ENCODE measurements around the gene GIPR. TPM values are rescaled to one million over a fixed set of nuclear protein-coding genes. Genes with fewer than 3 reads are reported as not detected.

The GIPR gene
- total RNA-seq, 1 donor from 2014 or later: not detected

Small RNAs within 50 kb of the gene (small RNA-seq; reads per million reads assigned to genes)
- not detected for gene MIR642A (ENCODE audit: low replicate concordance)
- gene RN7SL836P (ENCODE audit: low replicate concordance): not detected

Other genes starting within 250 kb of the GIPR start
- 89.4 TPM for gene ERCC1, start 244.3 kb upstream of the GIPR start, total RNA-seq
- 5.0 TPM for gene FOSB, start 200.2 kb upstream of the GIPR start, total RNA-seq
- 73.1 TPM for gene RTN2, start 171.2 kb upstream of the GIPR start, total RNA-seq
- 1.4 TPM for gene PPM1N, start 169.8 kb upstream of the GIPR start, total RNA-seq
- 25.7 TPM for gene VASP, start 160.7 kb upstream of the GIPR start, total RNA-seq
- 6.4 TPM for gene OPA3, start 83.4 kb upstream of the GIPR start, total RNA-seq
- gene GPR4, start 66.0 kb upstream of the GIPR start, total RNA-seq: 0.31 TPM
- 16.1 TPM for gene EML2, start 28.8 kb upstream of the GIPR start, total RNA-seq
- gene SNRPD2, start 23.7 kb downstream of the GIPR start, total RNA-seq: 88.4 TPM
- 3.3 TPM for gene QPCTL, start 24.4 kb downstream of the GIPR start, total RNA-seq
- 13.2 TPM for gene FBXO46, start 62.7 kb downstream of the GIPR start, total RNA-seq
- gene MEIOSIN, start 65.2 kb downstream of the GIPR start, total RNA-seq: not detected
- 21.5 TPM for gene SIX5, start 101.0 kb downstream of the GIPR start, total RNA-seq
- gene DMPK, start 114.3 kb downstream of the GIPR start, total RNA-seq: 181 TPM
- gene DMWD, start 124.6 kb downstream of the GIPR start, total RNA-seq: 38.1 TPM
- not detected for gene RSPH6A, start 147.1 kb downstream of the GIPR start, total RNA-seq
- 26.6 TPM for gene SYMPK, start 194.9 kb downstream of the GIPR start, total RNA-seq
- gene FOXA3, start 196.1 kb downstream of the GIPR start, total RNA-seq: 0.21 TPM
- 29.0 TPM for gene IRF2BP1, start 217.9 kb downstream of the GIPR start, total RNA-seq
- gene MYPOP, start 234.4 kb downstream of the GIPR start, total RNA-seq: 1.6 TPM
- gene NANOS2, start 246.6 kb downstream of the GIPR start, total RNA-seq: not detected